Neural cell (in vitro differentiated cells): Measurements from ENCODE around the gene NDUFA11. TPM values are rescaled to one million over a fixed set of nuclear protein-coding genes. Genes with fewer than 3 reads are reported as not detected.

Experiments used
- H2AFZ ChIP-seq: fragments of 200-600, 300-800 bp; sonication (generic), shearing (Covaris generic); 2 replicates; pipeline ENCODE4 v1.6.0; 2014; ENCODE audit warnings: low read depth, mild to moderate bottlenecking, antibody characterized with exemption, low read length, moderate library complexity
- H3F3A ChIP-seq: fragments of 200-600 bp; shearing (Covaris generic); 2 replicates; pipeline ENCODE4 v1.6.1; 2016; ENCODE audit warnings: mild to moderate bottlenecking, moderate library complexity, mixed read lengths, antibody characterized with exemption, low read length; ENCODE audit not compliant: insufficient read depth, poor library complexity, severe bottlenecking
- H3K27ac ChIP-seq: fragments of 200-600, 300-800 bp; sonication (generic), shearing (Covaris generic); 2 replicates; pipeline ENCODE4 v1.5.1; 2014; ENCODE audit warnings: mild to moderate bottlenecking, low read length, moderate library complexity
- H3K27me3 ChIP-seq: fragments of 300-800, 200-600 bp; sonication (generic), shearing (Covaris generic); 2 replicates; pipeline ENCODE4 v1.6.0; 2014; ENCODE audit warnings: mild to moderate bottlenecking, low read depth, low read length, moderate library complexity; ENCODE audit not compliant: insufficient read depth
- H3K36me3 ChIP-seq: fragments of 300-800, 200-600 bp; sonication (generic), shearing (Covaris generic); 2 replicates; pipeline ENCODE4 v1.5.1; 2014; ENCODE audit warnings: mild to moderate bottlenecking, antibody characterized with exemption, low read length, moderate library complexity; ENCODE audit not compliant: insufficient read depth
- H3K4me2 ChIP-seq: fragments of 300-800, 200-600 bp; sonication (generic), shearing (Covaris generic); 2 replicates; pipeline ENCODE4 v1.6.0; 2014; ENCODE audit warnings: mild to moderate bottlenecking, low read length
- H3K4me3 ChIP-seq: fragments of 300-800, 200-600 bp; sonication (generic), shearing (Covaris generic); 2 replicates; pipeline ENCODE4 v1.5.1; 2014; ENCODE audit warnings: mild to moderate bottlenecking, low read length, moderate library complexity
- H3K79me2 ChIP-seq: fragments of 200-600 bp; shearing (Covaris generic); replicated peaks from 2 replicates; pipeline ENCODE4 v1.6.0; 2014; ENCODE audit warnings: mild to moderate bottlenecking, low read length, moderate library complexity; ENCODE audit not compliant: insufficient read depth
- H3K9ac ChIP-seq: fragments of 300-800, 200-600 bp; sonication (generic), shearing (Covaris generic); 2 replicates; pipeline ENCODE4 v1.6.1; 2016; ENCODE audit warnings: mild to moderate bottlenecking, low read length, mixed read lengths
- H3K9me2 ChIP-seq: fragments of 200-600 bp; shearing (Covaris generic); 2 replicates; pipeline ENCODE4 v1.6.1; 2016; ENCODE audit warnings: mild to moderate bottlenecking, low read length, mixed read lengths; ENCODE audit not compliant: insufficient read depth
- H3K9me3 ChIP-seq: fragments of 200-600, 300-800 bp; sonication (generic), shearing (Covaris generic); 2 replicates; pipeline ENCODE4 v1.6.1; 2016; ENCODE audit warnings: mild to moderate bottlenecking, mixed run types, low read length, moderate library complexity, mixed read lengths
- H4K20me1 ChIP-seq: fragments of 200-600 bp; shearing (Covaris generic); 2 replicates; pipeline ENCODE4 v1.6.1; 2016; ENCODE audit warnings: mild to moderate bottlenecking, mixed run types; ENCODE audit not compliant: insufficient read depth
- CTCF ChIP-seq: fragments of 450-650 bp; IDR thresholded peaks from 2 replicates; pipeline ENCODE4 v1.5.1; 2014; ENCODE audit warnings: antibody characterized with exemption, mild to moderate bottlenecking, moderate library complexity; ENCODE audit not compliant: poor library complexity, severe bottlenecking
- EP300 ChIP-seq: fragments of 450-650 bp; conservative IDR thresholded peaks from 2 replicates; pipeline ENCODE4 v1.6.1; 2014; ENCODE audit warnings: antibody characterized with exemption, mild to moderate bottlenecking, moderate library complexity; ENCODE audit not compliant: poor library complexity, severe bottlenecking
- EZH2 ChIP-seq: fragments of 200-600, 300-800 bp; shearing (Covaris generic), sonication (generic); IDR thresholded peaks from 2 replicates; pipeline ENCODE4 v1.6.1; 2014; ENCODE audit warnings: antibody characterized with exemption, low read length, borderline replicate concordance, mild to moderate bottlenecking; ENCODE audit not compliant: insufficient read depth, poor library complexity, severe bottlenecking
- MXI1 ChIP-seq: fragments of 450-650 bp; conservative IDR thresholded peaks from 2 replicates; pipeline ENCODE4 v1.6.1; 2014; ENCODE audit warnings: antibody characterized with exemption, mild to moderate bottlenecking; ENCODE audit not compliant: poor library complexity, severe bottlenecking
- POLR2AphosphoS5 ChIP-seq: IDR thresholded peaks from 2 replicates; pipeline ENCODE4 v1.6.1; 2012
- SMC3 ChIP-seq: fragments of 450-650 bp; conservative IDR thresholded peaks from 2 replicates; pipeline ENCODE4 v1.6.1; 2014; ENCODE audit warnings: antibody characterized with exemption, mild to moderate bottlenecking, moderate library complexity; ENCODE audit not compliant: poor library complexity
- polyA plus RNA-seq: library from polyadenylated mRNA; depleted of rRNA; stranded (reverse); fragments of >200 nt; gene quantifications from 2 replicates; pipeline ENCODE4 v1.2.3, GENCODE V29; 2014
- TF ChIP-seq, protein P1 (sequence below): IDR thresholded peaks from 2 replicates; pipeline ENCODE4 v1.6.1; 2012; ENCODE audit warnings: borderline replicate concordance

NDUFA11 gene
- polyA plus RNA-seq, 1 donor from 2014 or later = 594 TPM

DNA sequence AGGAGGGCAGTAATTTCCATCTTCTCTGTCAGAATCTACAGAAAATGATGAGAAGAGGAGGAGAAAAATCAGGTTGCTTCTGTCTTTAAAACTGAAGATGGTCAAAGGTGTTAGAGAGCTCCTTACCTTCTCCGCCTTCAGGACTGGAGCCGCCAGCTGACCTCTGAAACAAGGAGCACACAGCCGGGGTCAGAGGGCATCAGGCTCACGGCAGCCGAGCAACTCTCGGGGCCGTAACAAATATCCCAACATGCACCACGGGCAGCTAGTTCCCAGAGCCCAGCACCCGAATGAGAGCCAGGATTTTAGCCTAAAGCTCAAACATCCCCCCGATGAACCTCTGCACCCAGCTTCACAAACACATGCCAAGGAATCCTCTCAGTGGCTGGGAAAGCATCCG is 38.1 kb upstream of the NDUFA11 start:
- Histone ChIP-seq H2AFZ (no peak overlapping the region), H3K36me3 (no peaks in the 10 kb centered on the region), H3K79me2 (peaks cover 12% of the 10 kb centered on the region), H3K4me2 (no peak overlapping the region), H4K20me1 (no peaks in the 10 kb centered on the region), H3K4me3 (no peak overlapping the region), H3K9me3 (no peaks in the 10 kb centered on the region), H3K27me3 (no peaks in the 10 kb centered on the region), H3K9me2 (no peaks in the 10 kb centered on the region), H3K9ac (no peak overlapping the region), H3F3A (no peaks in the 10 kb centered on the region), H3K27ac (no peak overlapping the region)
- TF ChIP-seq CTCF (no peak), POLR2AphosphoS5 (no peak), EP300 (no peak), MXI1 (no peak), EZH2 (no peak)
- TF ChIP-seq, protein P1, sequence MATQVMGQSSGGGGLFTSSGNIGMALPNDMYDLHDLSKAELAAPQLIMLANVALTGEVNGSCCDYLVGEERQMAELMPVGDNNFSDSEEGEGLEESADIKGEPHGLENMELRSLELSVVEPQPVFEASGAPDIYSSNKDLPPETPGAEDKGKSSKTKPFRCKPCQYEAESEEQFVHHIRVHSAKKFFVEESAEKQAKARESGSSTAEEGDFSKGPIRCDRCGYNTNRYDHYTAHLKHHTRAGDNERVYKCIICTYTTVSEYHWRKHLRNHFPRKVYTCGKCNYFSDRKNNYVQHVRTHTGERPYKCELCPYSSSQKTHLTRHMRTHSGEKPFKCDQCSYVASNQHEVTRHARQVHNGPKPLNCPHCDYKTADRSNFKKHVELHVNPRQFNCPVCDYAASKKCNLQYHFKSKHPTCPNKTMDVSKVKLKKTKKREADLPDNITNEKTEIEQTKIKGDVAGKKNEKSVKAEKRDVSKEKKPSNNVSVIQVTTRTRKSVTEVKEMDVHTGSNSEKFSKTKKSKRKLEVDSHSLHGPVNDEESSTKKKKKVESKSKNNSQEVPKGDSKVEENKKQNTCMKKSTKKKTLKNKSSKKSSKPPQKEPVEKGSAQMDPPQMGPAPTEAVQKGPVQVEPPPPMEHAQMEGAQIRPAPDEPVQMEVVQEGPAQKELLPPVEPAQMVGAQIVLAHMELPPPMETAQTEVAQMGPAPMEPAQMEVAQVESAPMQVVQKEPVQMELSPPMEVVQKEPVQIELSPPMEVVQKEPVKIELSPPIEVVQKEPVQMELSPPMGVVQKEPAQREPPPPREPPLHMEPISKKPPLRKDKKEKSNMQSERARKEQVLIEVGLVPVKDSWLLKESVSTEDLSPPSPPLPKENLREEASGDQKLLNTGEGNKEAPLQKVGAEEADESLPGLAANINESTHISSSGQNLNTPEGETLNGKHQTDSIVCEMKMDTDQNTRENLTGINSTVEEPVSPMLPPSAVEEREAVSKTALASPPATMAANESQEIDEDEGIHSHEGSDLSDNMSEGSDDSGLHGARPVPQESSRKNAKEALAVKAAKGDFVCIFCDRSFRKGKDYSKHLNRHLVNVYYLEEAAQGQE = no peak

DNA sequence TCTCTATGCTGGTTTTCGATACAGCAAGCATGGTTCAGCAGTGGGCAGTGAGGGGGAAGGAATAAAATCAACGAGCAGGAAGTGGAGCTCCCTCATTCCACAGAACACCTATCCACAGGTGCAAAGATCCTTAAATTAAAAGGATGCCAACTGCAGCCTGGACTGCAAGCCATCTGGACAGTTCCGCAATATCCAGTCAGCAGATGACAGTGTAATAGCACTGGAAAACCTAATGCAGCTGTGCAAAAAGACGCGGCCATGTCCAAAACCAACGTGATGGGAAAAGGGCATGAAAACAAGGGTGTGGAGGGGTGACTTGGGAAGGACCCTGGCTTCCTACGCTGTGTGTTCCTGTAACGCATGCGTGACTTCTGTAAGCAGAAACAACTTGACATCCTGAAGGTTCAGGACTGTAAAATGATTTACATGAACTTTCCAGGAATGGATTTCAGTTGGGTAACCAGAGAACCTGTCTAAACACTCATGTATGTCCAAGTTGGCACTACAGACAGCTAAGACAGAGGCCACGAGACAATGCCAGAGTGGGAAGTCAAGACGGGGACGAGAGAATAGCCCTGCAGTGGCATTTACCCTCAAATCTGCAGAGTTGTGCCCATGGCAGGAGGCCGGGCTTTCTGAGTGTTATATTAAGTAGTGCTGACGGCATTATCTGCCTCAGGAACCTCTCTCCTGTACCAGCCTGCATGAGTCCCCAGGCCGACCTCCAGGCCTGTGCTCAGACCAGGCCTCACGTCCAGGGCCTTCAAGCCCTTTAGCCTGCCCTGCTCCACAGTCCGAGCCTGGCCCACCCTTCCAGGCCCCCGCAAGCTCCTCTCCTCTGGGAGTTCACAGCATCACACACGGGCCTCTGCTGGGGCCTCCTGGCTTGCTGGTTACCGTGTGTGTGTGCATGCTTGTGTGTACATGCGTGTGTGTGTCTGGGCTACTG is 36.9 kb upstream of the NDUFA11 start:
- Histone ChIP-seq H3K27ac (no peak overlapping the region), H3K4me3 (no peak overlapping the region), H3K36me3 (no peaks in the 10 kb centered on the region), H3K9me2 (no peaks in the 10 kb centered on the region), H3K27me3 (no peaks in the 10 kb centered on the region), H3K9me3 (no peaks in the 10 kb centered on the region), H3K79me2 (peaks cover 8% of the 10 kb centered on the region), H3K4me2 (no peak overlapping the region), H2AFZ (no peak overlapping the region), H4K20me1 (no peaks in the 10 kb centered on the region), H3F3A (no peaks in the 10 kb centered on the region), H3K9ac (no peak overlapping the region)
- TF ChIP-seq MXI1 (no peak), SMC3 (no peak)
